Measurements from ENCODE around the gene THSD7B. TPM values are rescaled to one million over a fixed set of nuclear protein-coding genes. Genes with fewer than 3 reads are reported as not detected.
"Not testable (repeated sequence)": the region's sequence is repeated elsewhere in the genome, so short reads cannot be mapped to it uniquely, and the experiment has no call there.

The THSD7B gene
- total RNA-seq, 1 donor from 2014 or later: not detected

- DNase-seq (ENCODE audit: extremely low read depth, low read depth, low spot score): no peak
Measured at GRCh38 chr2:137321566-137321965, 556.2 kb downstream of the THSD7B start.

- not testable (repeated sequence) for DNase-seq (ENCODE audit: extremely low read depth, low read depth, low spot score)
Measured at GRCh38 chr2:137331562-137331961, 566.2 kb downstream of the THSD7B start.

- no peak for DNase-seq (ENCODE audit: extremely low read depth, low read depth, low spot score)
Measured at GRCh38 chr2:137333386-137334165, 568.2 kb downstream of the THSD7B start.

GRCh38 chr2:137336067-137336466 is 570.7 kb downstream of the THSD7B start:
- DNase-seq (ENCODE audit: extremely low read depth, low read depth, low spot score): no peak

GRCh38 chr2:137339051-137339450 is 573.7 kb downstream of the THSD7B start:
- DNase-seq (ENCODE audit: extremely low read depth, low read depth, low spot score): no peak

GRCh38 chr2:137345994-137346393 is 580.6 kb downstream of the THSD7B start:
- no peak for DNase-seq (ENCODE audit: extremely low read depth, low read depth, low spot score)

GRCh38 chr2:137348301-137348700 is 583.0 kb downstream of the THSD7B start:
- no peak for DNase-seq (ENCODE audit: extremely low read depth, low read depth, low spot score)

GRCh38 chr2:137357634-137358033 is 592.3 kb downstream of the THSD7B start:
- DNase-seq (ENCODE audit: extremely low read depth, low read depth, low spot score): no peak

- no peak for DNase-seq (ENCODE audit: extremely low read depth, low read depth, low spot score)
Measured at GRCh38 chr2:137367361-137367760, 602.0 kb downstream of the THSD7B start.

GRCh38 chr2:137369106-137369505 is 603.8 kb downstream of the THSD7B start:
- DNase-seq (ENCODE audit: extremely low read depth, low read depth, low spot score): no peak

GRCh38 chr2:137379186-137379585 is 613.8 kb downstream of the THSD7B start:
- no peak for DNase-seq (ENCODE audit: extremely low read depth, low read depth, low spot score)

GRCh38 chr2:137380610-137381009 is 615.3 kb downstream of the THSD7B start:
- no peak for DNase-seq (ENCODE audit: extremely low read depth, low read depth, low spot score)

GRCh38 chr2:137381731-137382130 is 616.4 kb downstream of the THSD7B start:
- DNase-seq (ENCODE audit: extremely low read depth, low read depth, low spot score): no peak

GRCh38 chr2:137383391-137383790 is 618.0 kb downstream of the THSD7B start:
- no peak for DNase-seq (ENCODE audit: extremely low read depth, low read depth, low spot score)

- DNase-seq (ENCODE audit: extremely low read depth, low read depth, low spot score): no peak
Measured at GRCh38 chr2:137387044-137387443, 621.7 kb downstream of the THSD7B start.

GRCh38 chr2:137405496-137405895 is 640.2 kb downstream of the THSD7B start:
- DNase-seq (ENCODE audit: extremely low read depth, low read depth, low spot score): no peak

GRCh38 chr2:137411585-137411984 is 646.2 kb downstream of the THSD7B start:
- DNase-seq (ENCODE audit: extremely low read depth, low read depth, low spot score): no peak

- no peak for DNase-seq (ENCODE audit: extremely low read depth, low read depth, low spot score)
Measured at GRCh38 chr2:137420744-137421143, 655.4 kb downstream of the THSD7B start.

- no peak for DNase-seq (ENCODE audit: extremely low read depth, low read depth, low spot score)
Measured at GRCh38 chr2:137435162-137435561, 669.8 kb downstream of the THSD7B start.

GRCh38 chr2:137437386-137437785 is 672.0 kb downstream of the THSD7B start:
- DNase-seq (ENCODE audit: extremely low read depth, low read depth, low spot score): no peak

GRCh38 chr2:137444970-137445369 is 679.6 kb downstream of the THSD7B start:
- DNase-seq (ENCODE audit: extremely low read depth, low read depth, low spot score): no peak

GRCh38 chr2:137449454-137449853 is 684.1 kb downstream of the THSD7B start:
- no peak for DNase-seq (ENCODE audit: extremely low read depth, low read depth, low spot score)

GRCh38 chr2:137454886-137455285 is 689.5 kb downstream of the THSD7B start:
- no peak for DNase-seq (ENCODE audit: extremely low read depth, low read depth, low spot score)

Measured in glomerular endothelial cell (primary cell).